Measurements from ENCODE around the gene RNF208.

The RNF208 gene

DNA sequence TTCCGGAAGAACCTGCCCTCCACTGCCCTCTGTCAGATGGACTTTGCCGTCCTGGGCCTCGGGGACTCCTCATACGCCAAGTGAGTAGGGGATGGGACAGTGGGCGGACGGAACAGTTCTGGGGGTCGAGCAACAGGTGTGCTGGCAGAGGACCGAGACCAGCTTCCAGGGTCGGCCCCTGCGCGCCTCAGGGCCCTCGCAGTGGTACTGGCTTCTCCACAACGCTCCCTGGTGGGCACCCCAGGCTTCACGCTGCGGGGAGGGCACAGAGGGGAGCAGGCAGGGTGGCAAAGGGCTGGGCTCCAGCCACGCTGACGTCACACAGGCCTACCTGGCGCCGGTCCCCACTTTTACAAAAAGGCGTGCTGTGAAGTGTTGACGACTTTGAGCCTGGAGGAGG is 9.5 kb downstream of the RNF208 start:
- DNase-seq (ENCODE audit: low read depth) = no peak
- H3K4me3 ChIP-seq (ENCODE audit: low read length) = no peak overlapping the region
- peaks cover 9% of the 10 kb centered on the region for H3K4me1 ChIP-seq (ENCODE audit: control insufficient read depth, insufficient read depth, low read length)
- H3K27me3 ChIP-seq (replicated peaks; ENCODE audit: control insufficient read depth, insufficient read depth, low read length) = no peaks in the 10 kb centered on the region
- H3K36me3 ChIP-seq (ENCODE audit: control insufficient read depth, insufficient read depth, low read length, severe bottlenecking) = peaks cover 13% of the 10 kb centered on the region
- H3K9me3 ChIP-seq (ENCODE audit: control insufficient read depth, low read length) = no peaks in the 10 kb centered on the region
- no peak overlapping the region for H3K9ac ChIP-seq (ENCODE audit: low read length)

DNA sequence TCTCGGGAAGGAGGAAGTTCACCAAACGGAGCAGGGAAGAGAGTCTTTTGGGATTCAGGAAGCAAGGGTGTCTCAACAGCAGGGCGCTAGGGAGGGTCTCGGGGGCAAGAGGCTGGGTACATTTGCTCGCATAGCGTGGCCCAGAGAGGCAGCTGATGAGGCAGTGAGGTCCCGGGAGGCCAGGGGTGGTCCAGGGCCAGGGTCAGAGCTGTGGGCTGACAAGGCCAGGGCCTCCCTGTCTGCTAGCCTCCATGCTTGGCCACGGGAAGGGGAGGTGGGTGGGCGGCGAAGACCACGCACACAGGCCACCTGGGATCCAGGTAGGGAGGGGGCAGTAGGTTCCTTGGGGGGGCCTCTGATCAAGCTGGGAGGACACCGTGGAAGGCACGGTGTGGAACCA is 10.5 kb downstream of the RNF208 start:
- Histone ChIP-seq H3K36me3 (ENCODE audit: control insufficient read depth, insufficient read depth, low read length, severe bottlenecking) (peaks cover 13% of the 10 kb centered on the region), H3K27me3 (replicated peaks; ENCODE audit: control insufficient read depth, insufficient read depth, low read length) (no peaks in the 10 kb centered on the region), H3K9ac (ENCODE audit: low read length) (no peak overlapping the region), H3K4me1 (ENCODE audit: control insufficient read depth, insufficient read depth, low read length) (peaks cover 3% of the 10 kb centered on the region), H3K9me3 (ENCODE audit: control insufficient read depth, low read length) (no peaks in the 10 kb centered on the region), H3K4me3 (ENCODE audit: low read length) (no peak overlapping the region)
- DNase-seq (ENCODE audit: low read depth) = no peak

DNA sequence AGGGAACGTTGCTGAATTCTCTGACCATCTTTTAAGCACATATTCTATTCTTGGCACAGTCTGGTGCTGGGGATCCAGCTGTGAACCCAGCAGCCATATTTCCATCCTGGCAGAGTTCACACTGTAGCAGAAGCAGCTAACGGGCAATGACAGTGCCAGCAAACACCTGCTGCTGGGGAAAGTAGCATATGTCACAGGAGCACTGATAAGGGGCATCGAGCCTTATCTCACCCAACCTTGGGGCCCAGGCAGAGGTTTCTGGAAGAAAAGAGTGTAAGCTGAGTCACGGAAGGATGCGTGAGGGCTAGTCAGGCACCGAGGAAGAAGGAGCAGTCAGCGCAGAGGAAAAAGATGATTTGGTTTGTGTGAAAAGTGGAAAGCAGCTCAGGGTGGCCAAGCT is 15.4 kb downstream of the RNF208 start:
- Histone ChIP-seq H3K4me1 (ENCODE audit: control insufficient read depth, insufficient read depth, low read length) (peaks cover 33% of the 10 kb centered on the region), H3K9ac (ENCODE audit: low read length) (peak overlapping the region; percentile 99), H3K9me3 (ENCODE audit: control insufficient read depth, low read length) (no peaks in the 10 kb centered on the region), H3K27me3 (replicated peaks; ENCODE audit: control insufficient read depth, insufficient read depth, low read length) (no peaks in the 10 kb centered on the region), H3K4me3 (ENCODE audit: low read length) (peak overlapping the region; percentile 97), H3K36me3 (ENCODE audit: control insufficient read depth, insufficient read depth, low read length, severe bottlenecking) (peaks cover 4% of the 10 kb centered on the region)
- DNase-seq (ENCODE audit: low read depth) = no peak

DNA sequence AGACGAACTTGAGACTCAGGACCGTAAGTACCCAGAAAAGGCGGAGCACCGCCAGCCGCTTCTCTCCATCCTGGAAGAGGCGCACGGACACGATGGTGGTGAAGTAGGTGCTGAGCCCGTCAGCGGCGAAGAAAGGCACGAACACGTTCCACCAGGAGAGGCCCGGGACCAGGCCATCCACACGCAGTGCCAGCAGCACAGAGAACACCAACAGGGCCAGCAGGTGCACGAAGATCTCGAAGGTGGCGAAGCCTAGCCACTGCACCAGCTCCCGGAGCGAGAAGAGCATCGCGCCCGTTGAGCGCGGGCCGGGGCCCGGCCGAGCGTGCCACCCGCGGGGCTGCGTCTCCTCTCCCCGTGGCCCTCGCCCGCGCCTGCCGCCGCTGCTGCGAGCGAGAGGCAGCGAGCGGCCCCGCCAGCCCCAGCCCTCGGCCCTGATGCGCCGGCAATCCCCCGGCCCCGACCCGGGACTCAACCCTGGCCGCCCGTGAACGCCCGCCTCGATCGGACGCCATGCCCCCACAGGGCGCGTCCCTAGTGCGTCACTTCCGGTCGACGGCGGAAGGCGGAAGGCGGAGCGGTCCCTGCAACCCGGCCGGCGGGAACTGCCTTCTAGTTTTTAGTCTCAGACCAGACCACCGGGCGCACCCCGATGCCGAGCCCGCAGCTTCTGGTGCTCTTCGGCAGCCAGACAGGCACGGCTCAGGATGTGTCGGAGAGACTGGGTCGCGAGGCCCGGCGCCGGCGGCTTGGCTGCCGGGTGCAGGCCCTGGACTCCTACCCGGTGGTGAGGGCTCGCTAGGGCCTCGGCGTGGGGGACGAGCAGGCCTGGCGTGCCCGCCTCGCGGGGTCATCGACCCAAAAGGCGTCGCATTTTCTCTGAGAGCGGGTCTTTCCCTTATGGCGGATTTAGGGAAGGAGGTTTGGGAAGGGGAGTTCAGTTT is 16.6 kb downstream of the RNF208 start, which contains the start of the genes NDOR1 and TMEM203:
Gene NDOR1, plus strand, starts transcription at position 575 of the 944 bp plus-strand sequence. Its CDS starts 78 bp downstream, at position 653.
Gene TMEM203, minus strand, starts transcription at position 523 of the 944 bp plus-strand sequence. Its CDS starts 234 bp downstream, at position 289.
- H3K4me3 ChIP-seq (ENCODE audit: low read length) = peak within 1 kb of the TSS; percentile 97
- no peaks in the 10 kb centered on the region for H3K9me3 ChIP-seq (ENCODE audit: control insufficient read depth, low read length)
- H3K36me3 ChIP-seq (ENCODE audit: control insufficient read depth, insufficient read depth, low read length, severe bottlenecking) = peaks cover 4% of the 10 kb centered on the region
- peak within 1 kb of the TSS; percentile 99 for H3K9ac ChIP-seq (ENCODE audit: low read length)
- DNase-seq (ENCODE audit: low read depth) = peak; percentile 97
- no peaks in the 10 kb centered on the region for H3K27me3 ChIP-seq (replicated peaks; ENCODE audit: control insufficient read depth, insufficient read depth, low read length)
- peaks cover 39% of the 10 kb centered on the region for H3K4me1 ChIP-seq (ENCODE audit: control insufficient read depth, insufficient read depth, low read length)

DNA sequence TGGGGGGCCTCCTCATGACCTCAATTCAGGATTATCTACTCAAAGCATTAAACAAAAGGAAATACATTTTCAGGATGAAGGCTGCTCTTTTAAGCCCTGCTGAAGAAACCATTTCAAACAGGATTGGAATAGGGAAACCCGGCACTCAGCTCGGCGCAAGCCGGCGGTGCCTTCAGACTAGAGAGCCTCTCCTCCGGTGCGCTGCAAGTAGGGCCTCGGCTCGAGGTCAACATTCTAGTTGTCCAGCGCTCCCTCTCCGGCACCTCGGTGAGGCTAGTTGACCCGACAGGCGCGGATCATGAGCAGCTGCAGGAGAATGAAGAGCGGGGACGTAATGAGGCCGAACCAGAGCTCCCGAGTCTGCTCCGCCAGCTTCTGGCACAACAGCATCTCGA is 17.3 kb downstream of the RNF208 start:
- no peak for DNase-seq (ENCODE audit: low read depth)
- H3K4me1 ChIP-seq (ENCODE audit: control insufficient read depth, insufficient read depth, low read length) = peaks cover 39% of the 10 kb centered on the region
- peak overlapping the region; percentile 99 for H3K9ac ChIP-seq (ENCODE audit: low read length)
- H3K27me3 ChIP-seq (replicated peaks; ENCODE audit: control insufficient read depth, insufficient read depth, low read length) = no peaks in the 10 kb centered on the region
- H3K9me3 ChIP-seq (ENCODE audit: control insufficient read depth, low read length) = no peaks in the 10 kb centered on the region
- peaks cover 4% of the 10 kb centered on the region for H3K36me3 ChIP-seq (ENCODE audit: control insufficient read depth, insufficient read depth, low read length, severe bottlenecking)
- H3K4me3 ChIP-seq (ENCODE audit: low read length) = peak overlapping the region; percentile 97

DNA sequence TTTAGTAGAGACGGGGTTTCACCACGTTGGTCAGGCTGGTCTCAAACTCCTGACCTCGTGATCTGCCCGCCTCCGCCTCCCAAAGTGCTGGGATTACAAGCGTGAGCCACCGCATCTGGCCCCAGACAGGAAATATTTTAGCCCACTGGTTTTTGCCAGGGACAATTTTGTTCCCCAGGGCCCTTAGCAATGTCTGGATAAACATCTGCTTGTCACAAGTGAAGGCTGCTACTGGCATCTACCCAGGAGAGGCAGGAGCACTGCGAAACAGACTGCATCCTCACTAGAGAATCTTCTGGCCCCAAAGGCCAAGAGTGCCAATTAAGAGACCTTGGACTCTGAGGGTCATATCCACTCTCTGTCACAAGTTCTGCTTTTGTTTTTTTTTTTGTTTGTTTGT is 19.1 kb downstream of the RNF208 start:
- no peak for DNase-seq (ENCODE audit: low read depth)
- H3K4me1 ChIP-seq (ENCODE audit: control insufficient read depth, insufficient read depth, low read length) = peaks cover 54% of the 10 kb centered on the region
- H3K27me3 ChIP-seq (replicated peaks; ENCODE audit: control insufficient read depth, insufficient read depth, low read length) = no peaks in the 10 kb centered on the region

DNA sequence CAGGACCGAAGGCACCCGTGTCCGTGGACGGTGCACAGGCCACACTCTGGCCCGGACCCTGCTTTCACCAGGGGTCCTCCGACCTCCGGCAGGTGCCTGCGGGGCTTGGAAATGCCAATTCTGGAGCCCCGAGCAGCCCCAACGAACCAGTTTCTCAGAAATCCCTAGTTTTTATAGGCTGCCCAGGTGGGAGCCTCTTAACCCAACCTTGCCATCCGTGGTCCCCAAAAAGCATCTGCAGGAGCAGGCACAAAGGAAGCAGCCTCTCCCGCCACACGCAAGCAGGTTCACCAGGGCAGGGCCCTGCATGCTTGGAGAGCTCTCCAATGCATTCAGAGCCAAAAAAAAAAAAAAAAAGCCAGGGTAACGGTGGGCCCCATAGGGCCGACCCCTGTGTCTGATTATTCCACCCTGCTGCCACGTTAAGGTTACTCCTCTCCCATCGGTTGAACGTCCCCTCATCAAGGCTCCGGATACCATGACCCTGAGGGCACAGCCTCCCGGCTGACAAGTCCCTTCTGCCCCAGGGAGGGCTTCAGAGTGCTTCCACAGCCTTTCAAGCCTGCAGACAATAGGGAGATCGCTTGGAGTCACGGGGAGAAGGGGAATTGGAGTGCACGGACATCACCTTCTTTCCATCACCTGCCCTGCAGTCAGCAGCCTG is 20.7 kb downstream of the RNF208 start:
- H3K4me1 ChIP-seq (ENCODE audit: control insufficient read depth, insufficient read depth, low read length) = peaks cover 48% of the 10 kb centered on the region
- peak overlapping the region; percentile 92 for H3K9ac ChIP-seq (ENCODE audit: low read length)
- no peaks in the 10 kb centered on the region for H3K36me3 ChIP-seq (ENCODE audit: control insufficient read depth, insufficient read depth, low read length, severe bottlenecking)
- DNase-seq (ENCODE audit: low read depth) = no peak
- peak overlapping the region; percentile 88 for H3K4me3 ChIP-seq (ENCODE audit: low read length)
- H3K27me3 ChIP-seq (replicated peaks; ENCODE audit: control insufficient read depth, insufficient read depth, low read length) = no peaks in the 10 kb centered on the region
- H3K9me3 ChIP-seq (ENCODE audit: control insufficient read depth, low read length) = no peaks in the 10 kb centered on the region

More for the DNA sequence above, 19.1 kb downstream of the RNF208 start:
- H3K9me3 ChIP-seq (ENCODE audit: control insufficient read depth, low read length) = no peaks in the 10 kb centered on the region
- no peak overlapping the region for H3K4me3 ChIP-seq (ENCODE audit: low read length)
- no peak overlapping the region for H3K9ac ChIP-seq (ENCODE audit: low read length)
- no peaks in the 10 kb centered on the region for H3K36me3 ChIP-seq (ENCODE audit: control insufficient read depth, insufficient read depth, low read length, severe bottlenecking)

DNA sequence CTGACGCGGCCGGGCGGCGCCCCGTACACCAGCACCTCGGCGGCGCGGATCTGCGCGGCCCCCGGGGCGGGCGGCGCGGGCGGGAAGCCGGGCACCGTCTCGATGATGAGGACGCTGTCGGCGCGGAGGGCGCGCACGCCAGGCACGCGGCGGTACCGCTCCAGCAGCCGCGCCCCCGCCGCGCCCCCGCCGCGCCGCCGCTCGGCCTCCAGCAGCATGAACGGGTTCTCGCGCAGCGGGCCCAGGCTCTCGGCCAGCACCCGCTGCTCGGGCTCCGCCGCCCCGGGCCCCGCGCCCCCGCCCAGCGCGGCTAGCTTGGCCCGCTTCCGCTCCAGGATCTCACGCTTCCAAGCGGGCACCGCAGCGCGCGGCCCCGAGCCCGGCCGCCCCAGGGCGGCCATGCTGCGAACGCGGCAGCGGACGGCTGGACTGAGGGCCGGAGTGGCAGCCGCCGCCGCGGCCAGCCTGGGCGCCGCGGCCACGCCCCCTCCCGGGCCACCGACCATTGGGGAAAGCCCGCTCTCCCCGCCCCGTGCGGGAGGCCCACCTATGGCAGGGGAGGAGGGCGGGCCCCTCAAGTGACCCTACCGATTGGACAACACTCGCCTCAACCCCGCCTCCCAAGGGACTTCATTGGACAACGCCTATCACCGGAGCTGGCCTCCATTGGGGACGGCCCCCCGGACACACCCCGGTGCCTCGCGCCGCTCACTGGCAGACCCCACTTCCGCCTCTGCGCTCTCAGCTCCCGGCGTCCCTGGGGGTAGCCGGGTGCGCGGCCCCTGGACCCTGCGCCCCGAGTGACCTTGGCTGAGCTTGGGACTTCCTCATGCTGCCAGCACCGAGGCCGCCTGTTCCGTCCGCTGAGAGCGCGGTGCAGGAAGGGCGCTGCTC is 21.5 kb downstream of the RNF208 start, which contains the start of gene TPRN:
Gene TPRN, minus strand, starts transcription at position 431 of the 894 bp plus-strand sequence. Its CDS starts 30 bp downstream, at position 401.
- Histone ChIP-seq H3K9me3 (ENCODE audit: control insufficient read depth, low read length) (no peaks in the 10 kb centered on the region), H3K27me3 (replicated peaks; ENCODE audit: control insufficient read depth, insufficient read depth, low read length) (no peaks in the 10 kb centered on the region), H3K9ac (ENCODE audit: low read length) (peak within 1 kb of the TSS; percentile 92), H3K4me1 (ENCODE audit: control insufficient read depth, insufficient read depth, low read length) (peaks cover 45% of the 10 kb centered on the region), H3K4me3 (ENCODE audit: low read length) (peak within 1 kb of the TSS; percentile 88), H3K36me3 (ENCODE audit: control insufficient read depth, insufficient read depth, low read length, severe bottlenecking) (no peaks in the 10 kb centered on the region)
- peak; percentile 100 for DNase-seq (ENCODE audit: low read depth)

DNA sequence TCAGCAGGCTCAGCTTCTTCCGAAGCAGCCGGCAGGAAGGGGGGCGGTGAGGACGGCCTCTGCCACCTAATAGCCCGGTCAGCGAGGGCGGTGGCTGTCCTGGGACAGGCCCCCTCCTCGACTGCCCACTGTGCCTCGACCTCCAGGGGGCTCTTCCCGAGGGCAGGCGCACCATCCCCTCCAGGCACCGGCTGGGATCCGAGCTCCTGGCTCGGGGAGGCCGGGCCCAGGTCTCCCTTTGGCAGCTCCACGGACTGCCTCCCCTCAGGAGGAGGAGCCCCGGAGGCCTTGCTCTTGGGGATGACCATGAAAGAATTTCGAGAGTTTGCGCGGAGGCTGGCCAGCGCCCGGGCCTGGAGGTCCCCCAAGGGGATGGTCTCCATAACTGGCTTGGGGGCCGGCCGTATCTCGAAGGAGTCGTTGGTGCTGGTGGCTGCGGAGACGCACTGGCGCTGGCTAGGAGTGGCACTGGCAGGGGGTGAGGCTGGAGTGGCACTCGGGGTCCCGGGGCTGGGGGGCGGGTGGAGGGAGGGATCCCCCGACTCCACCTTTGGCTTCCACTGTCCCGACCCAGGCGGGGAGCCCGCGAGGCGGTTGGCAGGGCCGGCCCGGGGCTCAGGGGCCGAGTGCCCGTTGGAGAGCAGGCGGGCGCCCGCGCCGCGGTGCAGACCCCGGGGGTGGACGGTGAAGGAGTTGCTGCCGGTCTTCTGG is 22.5 kb downstream of the RNF208 start:
- DNase-seq (ENCODE audit: low read depth) = peak; percentile 39
- H3K27me3 ChIP-seq (replicated peaks; ENCODE audit: control insufficient read depth, insufficient read depth, low read length) = no peaks in the 10 kb centered on the region
- H3K36me3 ChIP-seq (ENCODE audit: control insufficient read depth, insufficient read depth, low read length, severe bottlenecking) = no peaks in the 10 kb centered on the region
- H3K9me3 ChIP-seq (ENCODE audit: control insufficient read depth, low read length) = no peaks in the 10 kb centered on the region
- peak overlapping the region; percentile 67 for H3K4me3 ChIP-seq (ENCODE audit: low read length)
- H3K4me1 ChIP-seq (ENCODE audit: control insufficient read depth, insufficient read depth, low read length) = peaks cover 44% of the 10 kb centered on the region
- peak overlapping the region; percentile 71 for H3K9ac ChIP-seq (ENCODE audit: low read length)

DNA sequence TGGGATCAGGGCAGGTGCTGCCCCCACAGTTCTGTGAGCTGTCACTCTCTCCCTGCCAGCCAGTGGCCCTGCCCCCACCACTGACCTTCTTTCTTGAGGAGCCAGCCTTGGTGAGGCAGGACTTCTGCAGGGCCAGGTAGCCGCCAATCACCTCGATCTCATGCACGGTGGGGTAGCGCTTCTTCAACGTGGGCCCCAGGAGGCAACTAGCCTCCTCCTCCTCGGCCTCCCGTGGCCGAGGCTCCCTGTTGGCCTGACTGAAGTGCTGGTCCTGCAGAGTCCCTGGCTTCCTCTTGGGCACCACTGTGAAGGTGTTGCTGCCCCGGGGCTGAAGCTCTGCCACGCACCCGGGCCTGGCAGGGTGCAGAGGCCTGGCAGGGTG is 23.1 kb downstream of the RNF208 start:
- Histone ChIP-seq H3K27me3 (replicated peaks; ENCODE audit: control insufficient read depth, insufficient read depth, low read length) (no peaks in the 10 kb centered on the region), H3K9me3 (ENCODE audit: control insufficient read depth, low read length) (no peaks in the 10 kb centered on the region), H3K4me3 (ENCODE audit: low read length) (peak overlapping the region; percentile 67), H3K36me3 (ENCODE audit: control insufficient read depth, insufficient read depth, low read length, severe bottlenecking) (no peaks in the 10 kb centered on the region), H3K4me1 (ENCODE audit: control insufficient read depth, insufficient read depth, low read length) (peaks cover 37% of the 10 kb centered on the region), H3K9ac (ENCODE audit: low read length) (peak overlapping the region; percentile 71)
- DNase-seq (ENCODE audit: low read depth) = no peak
